HEK293T (cell line): ENCODE results near the gene SLC43A2.

Experiments used
- ARNT ChIP-seq: fragments of 450-650 bp; IDR thresholded peaks from 2 replicates; pipeline ENCODE4 v1.6.1; 2017; ENCODE audit warnings: mild to moderate bottlenecking
- ELF4 ChIP-seq: fragments of 450-650 bp; IDR thresholded peaks from 2 replicates; pipeline ENCODE4 v1.6.1; 2017; ENCODE audit warnings: antibody characterized with exemption
- FOXK2 ChIP-seq: fragments of 450-650 bp; IDR thresholded peaks from 2 replicates; pipeline ENCODE4 v1.6.1; 2016; ENCODE audit warnings: mild to moderate bottlenecking
- FOXM1 ChIP-seq: fragments of 450-650 bp; IDR thresholded peaks from 2 replicates; pipeline ENCODE4 v1.6.1; 2017; ENCODE audit warnings: mild to moderate bottlenecking, borderline replicate concordance
- HDGF ChIP-seq: fragments of 450-650 bp; IDR thresholded peaks from 2 replicates; pipeline ENCODE4 v1.6.1; 2017; ENCODE audit warnings: antibody characterized with exemption, borderline replicate concordance
- SP1 ChIP-seq: fragments of 450-650 bp; IDR thresholded peaks from 2 replicates; pipeline ENCODE4 v1.6.1; 2017
- SUZ12 ChIP-seq: fragments of 450-650 bp; IDR thresholded peaks from 2 replicates; pipeline ENCODE4 v1.6.1; 2016; ENCODE audit warnings: mild to moderate bottlenecking
- TARDBP ChIP-seq: fragments of 450-650 bp; IDR thresholded peaks from 2 replicates; pipeline ENCODE4 v1.6.1; 2016
- ZNF384 ChIP-seq: fragments of 450-650 bp; IDR thresholded peaks from 2 replicates; pipeline ENCODE4 v1.6.1; 2016

DNA sequence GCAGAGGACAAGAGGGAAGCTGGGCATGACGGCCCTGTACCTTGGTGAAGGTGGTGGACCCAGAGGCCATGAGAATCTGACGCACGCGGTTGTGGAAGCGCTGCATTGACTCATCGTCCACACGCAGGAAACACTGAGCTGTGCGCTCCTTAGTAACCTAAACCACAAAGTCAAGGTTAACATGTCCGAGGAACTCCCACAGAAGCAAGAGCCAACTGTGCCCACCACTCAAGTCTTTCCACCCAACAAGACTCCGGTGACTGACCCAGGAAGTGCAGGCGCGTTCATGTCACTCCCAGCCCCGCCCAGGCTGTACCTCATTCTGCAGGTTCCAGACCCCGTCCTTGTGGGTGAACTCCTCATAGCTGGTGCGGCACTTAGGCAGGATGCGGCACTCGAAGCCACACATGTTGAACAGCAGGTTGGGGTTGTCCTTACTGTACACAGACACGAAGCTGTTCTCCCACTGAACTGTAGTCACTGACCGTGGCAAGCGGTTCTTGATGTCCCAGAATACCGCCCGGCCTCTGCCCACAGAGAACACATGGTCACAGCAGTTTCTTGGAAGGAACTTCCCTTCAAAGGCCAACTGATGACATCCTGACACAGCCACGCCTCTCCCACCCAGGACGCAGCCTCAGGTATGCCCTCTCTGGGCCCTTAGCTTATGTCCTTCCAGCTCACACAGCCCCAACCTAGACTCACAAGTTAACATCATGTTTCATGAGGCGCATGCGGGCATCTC, 44.6 kb upstream of the SLC43A2 start:
- TF ChIP-seq TARDBP = no peak
- no peak for TF ChIP-seq SUZ12
- TF ChIP-seq FOXM1 = no peak
- TF ChIP-seq ARNT = no peak
- no peak for TF ChIP-seq HDGF
- no peak for TF ChIP-seq FOXK2
- TF ChIP-seq ZNF384 = no peak
- no peak for TF ChIP-seq ELF4
- no peak for TF ChIP-seq SP1
